Measurements from ENCODE around the gene DSPP. TPM values are rescaled to one million over a fixed set of nuclear protein-coding genes. Genes with fewer than 3 reads are reported as not detected.

The DSPP gene
- total and polyA plus RNA-seq, 2 of the 4 experiments (the other 2 are of a cell fraction): not detected

GRCh38 chr4:87659247-87659931, 51.1 kb downstream of the DSPP start:
- Histone ChIP-seq H2AK5ac (ENCODE audit: low read depth, low read length) (no peak overlapping the region), H3K23ac (ENCODE audit: low read depth, low read length) (no peak overlapping the region), H2AFZ (replicated peaks; ENCODE audit: low read length, poor library complexity) (no peak overlapping the region), H3K4me2 (ENCODE audit: low read depth, low read length) (no peak overlapping the region), H4K5ac (ENCODE audit: low read depth, low read length) (no peak overlapping the region), H3K56ac (ENCODE audit: extremely low read depth, insufficient read depth, low read length) (no peak overlapping the region), H3K9ac (ENCODE audit: low read depth, low read length) (no peak overlapping the region), H3K14ac (replicated peaks; ENCODE audit: low read depth, low read length) (no peak overlapping the region), H3K27ac (ENCODE audit: insufficient read depth, low read length) (no peak overlapping the region), H3K4ac (ENCODE audit: low read depth, low read length) (no peak overlapping the region), H3K9me1 (ENCODE audit: insufficient read depth, low read length) (no peaks in the 10 kb centered on the region), H3K9me3 (ENCODE audit: control insufficient read depth, insufficient read depth, low read length) (no peaks in the 10 kb centered on the region), H4K20me1 (ENCODE audit: insufficient read depth, low read length) (no peaks in the 10 kb centered on the region), H2BK20ac (ENCODE audit: low read depth, low read length) (no peak overlapping the region), H3K36me3 (ENCODE audit: control insufficient read depth, insufficient read depth, low read length) (no peaks in the 10 kb centered on the region), H2BK120ac (ENCODE audit: low read depth, low read length) (no peak overlapping the region), H2BK5ac (ENCODE audit: low read depth, low read length, poor library complexity, severe bottlenecking) (no peak overlapping the region), H4K91ac (ENCODE audit: insufficient read depth, low read depth, low read length) (no peak overlapping the region), H3K4me1 (ENCODE audit: control insufficient read depth, insufficient read depth, low read length) (no peaks in the 10 kb centered on the region), H3K79me1 (ENCODE audit: low read depth in 1 of 2, low read length in 2 of 2) (no peaks in the 10 kb centered on the region), H3K4me3 (ENCODE audit: insufficient read depth, low read depth, low read length) (no peak overlapping the region), H4K8ac (ENCODE audit: low read depth in 2 of 2, low read length in 2 of 2) (no peak overlapping the region), H2BK15ac (ENCODE audit: low read depth, low read length) (no peak overlapping the region), H3K27me3 (ENCODE audit: control insufficient read depth, insufficient read depth, low read length) (no peaks in the 10 kb centered on the region), H3K18ac (ENCODE audit: low read depth, low read length) (no peak overlapping the region), H2AK9ac (replicated peaks; ENCODE audit: low read depth, low read length, poor library complexity) (no peak overlapping the region)
- CTCF ChIA-PET: no interaction called here
- DNase-seq: no peak
- in situ Hi-C loops (cut with MboI; ENCODE audit: low sequenced_read_pairs) (no loop called here), intact Hi-C loops (cut with micrococcal nuclease) (loop anchor here (10.0 kb wide), 1 partner anchor 285 kb away; no protein-coding TSS in a partner anchor), dilution Hi-C loops (cut with HindIII; ENCODE audit: low sequenced_read_pairs, unreplicated experiment) (no loop called here)
- TF ChIP-seq RFX5 (IDR thresholded peaks at IDR 0.05; ENCODE audit: low read depth, low read length) (no peak), BHLHE40 (IDR thresholded peaks at IDR 0.05; ENCODE audit: low read depth, low read length) (no peak), MXI1 (IDR thresholded peaks at IDR 0.05; ENCODE audit: borderline replicate concordance, low read depth, low read length) (no peak), ELK1 (IDR thresholded peaks at IDR 0.05; ENCODE audit: borderline replicate concordance, low read depth, low read length) (no peak), CEBPB (IDR thresholded peaks at IDR 0.05; ENCODE audit: low read depth, low read length) (no peak), RAD21 (IDR thresholded peaks at IDR 0.05; ENCODE audit: low read length) (no peak), POLR2A (IDR thresholded peaks at IDR 0.05; ENCODE audit: low read depth, low read length) (no peak), RCOR1 (IDR thresholded peaks at IDR 0.05; ENCODE audit: insufficient replicate concordance, low read length) (no peak), SMC3 (IDR thresholded peaks at IDR 0.05; ENCODE audit: low read depth, low read length) (no peak), NFE2L2 (IDR thresholded peaks at IDR 0.05; ENCODE audit: low read depth, low read length) (no peak), FOS (IDR thresholded peaks at IDR 0.05; ENCODE audit: low read depth, low read length) (no peak), MAFK (IDR thresholded peaks at IDR 0.05; ENCODE audit: low read depth, low read length) (no peak)
- TF ChIP-seq, protein P1, sequence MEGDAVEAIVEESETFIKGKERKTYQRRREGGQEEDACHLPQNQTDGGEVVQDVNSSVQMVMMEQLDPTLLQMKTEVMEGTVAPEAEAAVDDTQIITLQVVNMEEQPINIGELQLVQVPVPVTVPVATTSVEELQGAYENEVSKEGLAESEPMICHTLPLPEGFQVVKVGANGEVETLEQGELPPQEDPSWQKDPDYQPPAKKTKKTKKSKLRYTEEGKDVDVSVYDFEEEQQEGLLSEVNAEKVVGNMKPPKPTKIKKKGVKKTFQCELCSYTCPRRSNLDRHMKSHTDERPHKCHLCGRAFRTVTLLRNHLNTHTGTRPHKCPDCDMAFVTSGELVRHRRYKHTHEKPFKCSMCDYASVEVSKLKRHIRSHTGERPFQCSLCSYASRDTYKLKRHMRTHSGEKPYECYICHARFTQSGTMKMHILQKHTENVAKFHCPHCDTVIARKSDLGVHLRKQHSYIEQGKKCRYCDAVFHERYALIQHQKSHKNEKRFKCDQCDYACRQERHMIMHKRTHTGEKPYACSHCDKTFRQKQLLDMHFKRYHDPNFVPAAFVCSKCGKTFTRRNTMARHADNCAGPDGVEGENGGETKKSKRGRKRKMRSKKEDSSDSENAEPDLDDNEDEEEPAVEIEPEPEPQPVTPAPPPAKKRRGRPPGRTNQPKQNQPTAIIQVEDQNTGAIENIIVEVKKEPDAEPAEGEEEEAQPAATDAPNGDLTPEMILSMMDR (conservative IDR thresholded peaks at IDR 0.05; ENCODE audit: low read depth, low read length): no peak
- TF ChIP-seq, protein P2, sequence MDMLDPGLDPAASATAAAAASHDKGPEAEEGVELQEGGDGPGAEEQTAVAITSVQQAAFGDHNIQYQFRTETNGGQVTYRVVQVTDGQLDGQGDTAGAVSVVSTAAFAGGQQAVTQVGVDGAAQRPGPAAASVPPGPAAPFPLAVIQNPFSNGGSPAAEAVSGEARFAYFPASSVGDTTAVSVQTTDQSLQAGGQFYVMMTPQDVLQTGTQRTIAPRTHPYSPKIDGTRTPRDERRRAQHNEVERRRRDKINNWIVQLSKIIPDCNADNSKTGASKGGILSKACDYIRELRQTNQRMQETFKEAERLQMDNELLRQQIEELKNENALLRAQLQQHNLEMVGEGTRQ (IDR thresholded peaks at IDR 0.05; ENCODE audit: low read depth, low read length): no peak
- no peak for ATAC-seq (ENCODE audit: low read depth)
- POLR2A ChIA-PET (ENCODE audit: unreplicated experiment): no interaction called here
- WGBS, 2 experiments (ENCODE audit: extremely low coverage in 2 of 2, insufficient read length in 1 of 2): 33% methylated on average over 1 of the region's 3 CpGs; no CpG with 5 or more reads in 1 of the 2 experiments
- BruUV-seq (replicated peaks): no TSS peak
